DMS53 (cell line): ENCODE data around the gene ZBED4.
A peak's percentile ranks its signal among the peaks of the same experiment; 100 is the strongest.

Experiments used
- DNase-seq: peaks from one replicate; lab custom pipeline; 2025; lab: John Stamatoyannopoulos, UW

ZBED4 gene

GRCh38 chr22:49855251-49855911 lies 1.7 kb downstream of the ZBED4 start:
- peak; percentile 47 for DNase-seq

- DNase-seq = no peak
Measured at GRCh38 chr22:49856343-49856742, 2.7 kb downstream of the ZBED4 start.

GRCh38 chr22:49856766-49857618 lies 3.3 kb downstream of the ZBED4 start:
- no peak for DNase-seq

- DNase-seq = no peak
Measured at GRCh38 chr22:49858827-49859226, 5.2 kb downstream of the ZBED4 start.

GRCh38 chr22:49861642-49862495 lies 8.2 kb downstream of the ZBED4 start:
- no peak for DNase-seq

- DNase-seq = no peak
Measured at GRCh38 chr22:49862496-49862776, 8.8 kb downstream of the ZBED4 start.

DNA sequence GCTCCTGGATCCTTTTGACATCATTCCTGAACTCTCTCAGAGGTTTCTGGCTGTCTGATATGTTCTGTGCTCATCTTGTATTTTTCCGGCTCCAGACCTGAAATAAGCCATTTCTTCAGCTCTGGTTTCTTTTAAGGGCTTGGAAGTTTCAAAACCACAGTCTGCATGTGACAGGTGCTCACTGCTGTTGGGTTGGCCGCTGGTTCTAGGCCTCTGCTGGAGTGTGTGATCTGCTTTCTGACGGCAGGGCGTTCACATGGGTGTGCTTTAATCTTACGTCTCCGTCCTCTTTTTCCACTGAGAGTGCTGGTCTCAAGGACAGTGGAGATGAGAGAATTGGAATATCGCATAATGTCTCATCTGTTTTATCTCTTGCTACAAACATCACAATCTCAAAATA lies 10.3 kb downstream of the ZBED4 start:
- no peak for DNase-seq

GRCh38 chr22:49865156-49865555 lies 11.5 kb downstream of the ZBED4 start:
- DNase-seq = no peak

DNA sequence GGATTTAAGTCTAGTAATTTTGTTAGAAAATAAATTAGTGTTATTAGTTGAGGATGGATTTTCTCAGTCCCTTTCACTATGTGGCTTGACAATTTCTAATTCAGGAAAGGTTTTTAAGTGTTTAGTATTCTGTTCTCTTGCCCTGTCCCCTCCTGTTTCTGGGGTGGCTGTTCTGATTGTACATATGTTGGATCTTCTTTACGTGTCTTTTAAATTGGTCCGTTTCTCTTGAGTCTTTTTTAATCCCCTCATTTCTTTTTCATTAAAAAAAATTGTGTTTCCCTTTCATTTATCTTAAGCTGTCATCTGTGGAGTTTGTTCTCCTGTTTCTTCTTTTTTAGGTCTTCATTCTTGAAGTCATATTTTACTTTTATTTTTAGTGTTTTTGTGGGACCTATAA lies 12.5 kb downstream of the ZBED4 start:
- DNase-seq = no peak

- DNase-seq = no peak
Measured at GRCh38 chr22:49866646-49867045, 13.0 kb downstream of the ZBED4 start.

GRCh38 chr22:49867303-49868265 lies 13.9 kb downstream of the ZBED4 start:
- DNase-seq = no peak

DNA sequence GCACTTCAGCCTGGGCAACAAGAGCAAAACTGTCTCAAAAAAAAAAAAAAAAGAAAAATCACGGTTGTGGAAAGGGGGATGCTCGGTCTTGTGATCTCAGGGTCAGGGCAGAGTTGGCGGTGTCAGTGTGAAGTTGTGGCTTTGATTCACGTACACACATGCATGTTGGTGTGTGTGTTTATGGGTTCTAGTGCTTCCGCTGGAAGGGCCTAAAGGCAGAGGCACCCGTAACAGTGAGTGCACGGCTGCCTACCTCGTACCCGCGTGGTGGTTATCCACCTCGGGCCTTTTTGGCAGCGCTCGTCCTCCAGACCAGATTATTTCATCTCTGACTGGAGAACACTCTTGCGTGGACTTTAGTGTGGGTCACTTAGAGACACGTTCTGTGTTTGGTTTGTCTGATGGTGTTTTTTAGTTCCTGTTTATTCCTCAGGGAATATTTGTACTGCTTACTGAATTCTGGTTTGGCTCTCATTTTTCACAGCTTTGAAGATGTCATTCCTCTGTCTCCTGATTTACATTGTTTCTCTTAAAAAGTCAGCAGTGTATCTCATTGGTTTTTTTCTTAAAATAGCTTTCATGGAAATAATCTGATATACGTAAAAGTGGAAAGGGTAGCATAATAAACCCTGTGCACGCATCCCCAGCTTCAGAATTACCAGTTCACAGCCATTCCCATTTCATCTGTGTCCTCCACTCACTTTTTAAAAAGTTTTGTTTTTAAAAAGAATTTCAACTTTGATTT lies 15.6 kb downstream of the ZBED4 start:
- DNase-seq = no peak

GRCh38 chr22:49869845-49870712 lies 16.4 kb downstream of the ZBED4 start:
- DNase-seq = no peak

- DNase-seq = peak; percentile 16
Measured at GRCh38 chr22:49871482-49871881, 17.8 kb downstream of the ZBED4 start.

GRCh38 chr22:49872347-49872746 lies 18.7 kb downstream of the ZBED4 start:
- DNase-seq = no peak

DNA sequence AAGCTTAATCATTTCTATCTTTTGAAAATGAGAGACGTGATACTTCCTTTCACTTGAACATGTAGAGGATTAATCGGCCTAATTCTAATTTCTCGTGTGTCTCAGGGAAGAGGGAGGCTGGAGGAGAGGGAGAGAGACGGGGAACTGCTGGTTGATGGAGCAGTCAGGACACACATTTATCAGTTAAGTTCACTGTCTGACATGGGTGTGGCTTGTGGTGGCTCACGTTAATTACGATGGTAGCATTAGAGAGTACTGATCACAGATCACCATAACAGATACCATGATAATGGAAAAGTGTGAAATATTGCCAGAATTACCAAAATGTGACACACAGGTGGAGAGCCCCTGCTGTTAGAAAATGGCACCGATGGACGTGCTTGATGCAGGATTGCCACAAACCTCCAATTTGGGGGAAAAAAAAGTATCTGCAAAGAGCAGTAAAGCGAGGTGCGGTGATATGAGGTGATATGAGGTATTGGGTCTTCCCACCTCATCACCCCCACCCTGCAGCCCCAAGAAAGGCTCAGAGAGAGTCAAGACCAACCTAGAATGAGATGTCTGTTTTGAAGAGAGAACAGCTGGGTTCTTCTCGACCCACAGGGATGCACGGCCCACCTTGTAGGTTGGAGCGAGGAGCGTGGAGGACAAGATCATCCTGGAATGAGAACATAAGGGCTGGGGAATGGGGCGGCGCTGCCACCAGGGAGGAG lies 19.7 kb downstream of the ZBED4 start:
- DNase-seq = no peak

DNA sequence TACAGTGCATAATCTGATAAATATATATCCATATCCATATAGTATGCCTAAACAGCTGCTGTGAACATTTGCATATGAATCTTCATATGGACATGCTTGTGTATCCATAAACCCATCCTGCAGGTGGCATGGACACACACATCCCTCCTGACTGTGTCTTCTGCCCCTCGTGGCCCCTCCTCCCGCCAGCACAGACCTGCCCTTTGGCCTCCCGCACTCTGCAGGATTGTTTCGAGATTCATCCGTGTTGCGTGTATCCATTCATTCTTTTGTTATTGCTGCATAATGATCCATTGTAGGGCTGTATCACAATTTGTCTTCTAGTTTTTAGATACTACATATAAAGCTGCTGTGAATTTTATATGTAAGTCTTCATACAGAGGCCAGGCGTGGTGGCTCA lies 24.0 kb downstream of the ZBED4 start:
- DNase-seq = no peak

- DNase-seq = no peak
Measured at GRCh38 chr22:49878206-49878605, 24.6 kb downstream of the ZBED4 start.

- DNase-seq = no peak
Measured at GRCh38 chr22:49879871-49880270, 26.2 kb downstream of the ZBED4 start.
